ENCODE measurements around the gene KRT72. TPM values are rescaled to one million over a fixed set of nuclear protein-coding genes. Genes with fewer than 3 reads are reported as not detected.

The KRT72 gene
- total RNA-seq, 1 experiment from 2014 or later, result not detected

GRCh38 chr12:52573306-52573705, 28.0 kb downstream of the KRT72 start:
- H3K9me3 Mint-ChIP-seq (ENCODE audit: unreplicated experiment), result no peaks in the 10 kb centered on the region
- Histone ChIP-seq H3K36me3 (ENCODE audit: control insufficient read depth, insufficient read depth, low read length) (no peaks in the 10 kb centered on the region), H3K4me1 (no peaks in the 10 kb centered on the region), H3K9me3 (no peaks in the 10 kb centered on the region), H3K27me3 (replicated peaks; ENCODE audit: control insufficient read depth, insufficient read depth, low read length) (no peaks in the 10 kb centered on the region), H3K4me3 (ENCODE audit: low read depth, low read length) (no peak overlapping the region)
- ChIA-PET CTCF (no interaction called here), POLR2A (no interaction called here)
- H3K4me1 Mint-ChIP-seq (ENCODE audit: low read depth, unreplicated experiment), result no peaks in the 10 kb centered on the region
- H3K36me3 Mint-ChIP-seq (ENCODE audit: insufficient read depth, unreplicated experiment), result no peaks in the 10 kb centered on the region
- H3K27ac Mint-ChIP-seq (ENCODE audit: unreplicated experiment), result no peak overlapping the region
- DNase-seq, result no peak
- TF ChIP-seq CTCF (IDR thresholded peaks at IDR 0.05; ENCODE audit: insufficient read depth in 1 of 2, low read depth in 1 of 2, low read length in 1 of 2, severe bottlenecking in 1 of 2, unreplicated experiment in 1 of 2), result no peak
- no TSS peak for BruUV-seq (replicated peaks)
- H3K4me3 Mint-ChIP-seq (ENCODE audit: unreplicated experiment), result no peak overlapping the region
- peaks cover 3% of the 10 kb centered on the region for H3K27me3 Mint-ChIP-seq (ENCODE audit: insufficient read depth, unreplicated experiment)
- intact Hi-C loops (cut with micrococcal nuclease; ENCODE audit: unreplicated experiment), result no loop called here

GRCh38 chr12:52570511-52570910, 30.8 kb downstream of the KRT72 start:
- Mint-ChIP-seq H3K4me3 (ENCODE audit: unreplicated experiment) (no peak overlapping the region), H3K27me3 (ENCODE audit: insufficient read depth, unreplicated experiment) (peaks cover 4% of the 10 kb centered on the region), H3K27ac (ENCODE audit: unreplicated experiment) (no peak overlapping the region), H3K4me1 (ENCODE audit: low read depth, unreplicated experiment) (no peaks in the 10 kb centered on the region), H3K36me3 (ENCODE audit: insufficient read depth, unreplicated experiment) (no peaks in the 10 kb centered on the region), H3K9me3 (ENCODE audit: unreplicated experiment) (no peaks in the 10 kb centered on the region)
- Histone ChIP-seq H3K9me3 (no peaks in the 10 kb centered on the region), H3K36me3 (ENCODE audit: control insufficient read depth, insufficient read depth, low read length) (no peaks in the 10 kb centered on the region), H3K4me1 (no peaks in the 10 kb centered on the region), H3K27me3 (replicated peaks; ENCODE audit: control insufficient read depth, insufficient read depth, low read length) (no peaks in the 10 kb centered on the region), H3K4me3 (ENCODE audit: low read depth, low read length) (no peak overlapping the region)
- no peak for TF ChIP-seq CTCF (IDR thresholded peaks at IDR 0.05; ENCODE audit: insufficient read depth in 1 of 2, low read depth in 1 of 2, low read length in 1 of 2, severe bottlenecking in 1 of 2, unreplicated experiment in 1 of 2)
- ChIA-PET POLR2A (no interaction called here), CTCF (no interaction called here)
- DNase-seq, result no peak
- no TSS peak for BruUV-seq (replicated peaks)
- intact Hi-C loops (cut with micrococcal nuclease; ENCODE audit: unreplicated experiment), result no loop called here

GRCh38 chr12:52568111-52568510, 33.2 kb downstream of the KRT72 start:
- Mint-ChIP-seq H3K27me3 (ENCODE audit: insufficient read depth, unreplicated experiment) (peaks cover 6% of the 10 kb centered on the region), H3K36me3 (ENCODE audit: insufficient read depth, unreplicated experiment) (no peaks in the 10 kb centered on the region), H3K9me3 (ENCODE audit: unreplicated experiment) (no peaks in the 10 kb centered on the region), H3K4me1 (ENCODE audit: low read depth, unreplicated experiment) (no peaks in the 10 kb centered on the region), H3K27ac (ENCODE audit: unreplicated experiment) (no peak overlapping the region), H3K4me3 (ENCODE audit: unreplicated experiment) (no peak overlapping the region)
- POLR2A ChIA-PET, result no interaction called here
- BruUV-seq (replicated peaks), result no TSS peak
- DNase-seq, result no peak
- H3K4me1 ChIP-seq, result no peaks in the 10 kb centered on the region
- no peak overlapping the region for H3K4me3 ChIP-seq (ENCODE audit: low read depth, low read length)
- no peak for TF ChIP-seq CTCF (IDR thresholded peaks at IDR 0.05; ENCODE audit: insufficient read depth in 1 of 2, low read depth in 1 of 2, low read length in 1 of 2, severe bottlenecking in 1 of 2, unreplicated experiment in 1 of 2)
- H3K9me3 ChIP-seq, result no peaks in the 10 kb centered on the region
- CTCF ChIA-PET, result no interaction called here
- no peaks in the 10 kb centered on the region for H3K27me3 ChIP-seq (replicated peaks; ENCODE audit: control insufficient read depth, insufficient read depth, low read length)
- H3K36me3 ChIP-seq (ENCODE audit: control insufficient read depth, insufficient read depth, low read length), result no peaks in the 10 kb centered on the region
- intact Hi-C loops (cut with micrococcal nuclease; ENCODE audit: unreplicated experiment), result no loop called here

All from Caco-2 (cell line).